H1 (cell line): ENCODE data around the gene ATP8B3.

Experiments
- CHD1 ChIP-seq: IDR thresholded peaks from 2 replicates; pipeline ENCODE4 v1.6.1; 2012; ENCODE audit warnings: low read depth, low read length, improper control_type of control experiment
- JUN ChIP-seq: IDR thresholded peaks from 2 replicates; pipeline ENCODE4 v1.6.1; 2011; ENCODE audit warnings: low read depth, mild to moderate bottlenecking, improper control_type of control experiment, low read length

GRCh38 chr19:1806184-1807029 lies 5.7 kb downstream of the ATP8B3 start:
- TF ChIP-seq JUN, result no peak
- TF ChIP-seq CHD1, result no peak
